Mucosa of descending colon (tissue), 3 donors: Measurements from ENCODE around the gene RIN3. TPM values are rescaled to one million over a fixed set of nuclear protein-coding genes. Genes with fewer than 3 reads are reported as not detected.

Experiments used
- ATAC-seq: fragments of 200-7000 bp; cut with Tn5 transposase; one replicate; pipeline ENCODE4 v1.9.1; 2020; ENCODE audit warnings: mild to moderate bottlenecking, moderate library complexity
- DNase-seq, 3 donors: peaks; one replicate each; pipeline ENCODE4 v3.0.0-alpha.2; 2020
- H3K36me3 ChIP-seq: fragments of 200-600 bp; one replicate; pipeline ENCODE4 v1.8.0; 2021; ENCODE audit warnings: low read depth, mild to moderate bottlenecking
- H3K4me1 ChIP-seq: fragments of 200-600 bp; one replicate; pipeline ENCODE4 v1.8.0; 2021; ENCODE audit warnings: low read depth, mild to moderate bottlenecking
- H3K4me3 ChIP-seq: fragments of 200-600 bp; one replicate; pipeline ENCODE4 v1.8.0; 2021; ENCODE audit warnings: mild to moderate bottlenecking
- H3K9me3 ChIP-seq: fragments of 200-600 bp; one replicate; pipeline ENCODE4 v1.8.0; 2021; ENCODE audit warnings: mild to moderate bottlenecking
- CTCF ChIP-seq: fragments of 200-600 bp; IDR thresholded peaks from one replicate; pipeline ENCODE4 v1.8.0; 2022; ENCODE audit warnings: antibody characterized with exemption, mild to moderate bottlenecking
- intact Hi-C, 2 donors: fragments of 100-400 bp; cut with DNase I in 1 of 2; cut with micrococcal nuclease in 1 of 2; formaldehyde crosslinking; loops; one replicate each; pipeline versions ENCODE4 v1.11.0 to v1.11.1; 2022; cut with DNase I, micrococcal nuclease
- total RNA-seq, 3 donors: library from RNA; stranded (reverse); fragmentation: NEBNext Ultra II Directional in 2 of 3; extraction: Animal tissue kit (Norgen Biotek cat#: 25700) in 2 of 3; gene quantifications; one replicate each; pipeline versions ENCODE4 v1.2.1 to v1.2.4, GENCODE V29; 2021 to 2023
- donor health status: DM: no; HTN: no; CAD: no; lungs with moderate emphysema.
- donor health status: DM: no; HTN: no; CAD: no.
- donor health status: DM: no; HTN: yes; CAD: no.

RIN3 gene
- total RNA-seq, 3 donors from 2014 or later = 26.2 to 51.0 (median 32.9) TPM

- H3K4me3 ChIP-seq = no peak overlapping the region
- intact Hi-C loops = no loop called here
- peak; percentile 37 for ATAC-seq
- no peak for TF ChIP-seq CTCF
- peaks cover 4% of the 10 kb centered on the region for H3K4me1 ChIP-seq
- H3K36me3 ChIP-seq = no peaks in the 10 kb centered on the region
- DNase-seq = peak in 2 of 3 donors; percentile 27 to 40
- H3K9me3 ChIP-seq = no peaks in the 10 kb centered on the region
Measured at GRCh38 chr14:92546347-92547053, 32.9 kb downstream of the RIN3 start.

- intact Hi-C loops = no loop called here
- ATAC-seq = peak; percentile 8
- H3K36me3 ChIP-seq = no peaks in the 10 kb centered on the region
- peaks cover 4% of the 10 kb centered on the region for H3K4me1 ChIP-seq
- H3K9me3 ChIP-seq = no peaks in the 10 kb centered on the region
- H3K4me3 ChIP-seq = no peak overlapping the region
- TF ChIP-seq CTCF = no peak
- peak in 1 of 3 donors; percentile 40 for DNase-seq
Measured at GRCh38 chr14:92549105-92549858, 35.7 kb downstream of the RIN3 start.

GRCh38 chr14:92549859-92550230 lies 36.3 kb downstream of the RIN3 start:
- no peak for TF ChIP-seq CTCF
- DNase-seq = peak in 1 of 3 donors; percentile 46
- intact Hi-C loops = no loop called here
- Histone ChIP-seq H3K9me3 (no peaks in the 10 kb centered on the region), H3K4me3 (no peak overlapping the region), H3K36me3 (no peaks in the 10 kb centered on the region), H3K4me1 (peaks cover 4% of the 10 kb centered on the region)
- peak; percentile 42 for ATAC-seq

- Histone ChIP-seq H3K9me3 (no peaks in the 10 kb centered on the region), H3K36me3 (no peaks in the 10 kb centered on the region), H3K4me1 (peaks cover 4% of the 10 kb centered on the region), H3K4me3 (no peak overlapping the region)
- no peak for TF ChIP-seq CTCF
- intact Hi-C loops = no loop called here
- peak in 1 of 3 donors; percentile 9 for DNase-seq
- ATAC-seq = peak; percentile 35
Measured at GRCh38 chr14:92551044-92551841, 37.7 kb downstream of the RIN3 start.

- ATAC-seq = peak; percentile 18
- DNase-seq = peak in 2 of 3 donors; percentile 25 to 36
- H3K4me1 ChIP-seq = no peaks in the 10 kb centered on the region
- H3K36me3 ChIP-seq = no peaks in the 10 kb centered on the region
- intact Hi-C loops = no loop called here
- no peaks in the 10 kb centered on the region for H3K9me3 ChIP-seq
- no peak for TF ChIP-seq CTCF
- H3K4me3 ChIP-seq = no peak overlapping the region
Measured at GRCh38 chr14:92552066-92552465, 38.5 kb downstream of the RIN3 start.
